ENCODE results near the gene KLRF2. TPM values are rescaled to one million over a fixed set of nuclear protein-coding genes. Genes with fewer than 3 reads are reported as not detected.
A peak's percentile ranks its signal among the peaks of the same experiment; 100 is the strongest.

Gene KLRF2
- total RNA-seq, 1 donor from 2014 or later = not detected

- Mint-ChIP-seq H3K36me3 (ENCODE audit: low read depth) (no peaks in the 10 kb centered on the region), H3K4me1 (ENCODE audit: low read depth) (peaks cover 22% of the 10 kb centered on the region), H3K4me3 (ENCODE audit: low read depth) (no peak overlapping the region), H3K9me3 (no peaks in the 10 kb centered on the region), H3K27ac (no peak overlapping the region), H3K27me3 (ENCODE audit: low read depth) (peaks cover 30% of the 10 kb centered on the region)
- no peak for DNase-seq (ENCODE audit: low spot score)
- intact Hi-C loops (cut with micrococcal nuclease) = loop anchor here (5.0 kb wide), 1 partner anchor 60 kb away; the partner anchor contains the start of gene CLEC2B
Measured at GRCh38 chr12:9926876-9927275, 45.6 kb downstream of the KLRF2 start.

GRCh38 chr12:9928607-9929006 is 47.3 kb downstream of the KLRF2 start:
- H3K36me3 Mint-ChIP-seq (ENCODE audit: low read depth) = no peaks in the 10 kb centered on the region
- H3K4me1 Mint-ChIP-seq (ENCODE audit: low read depth) = peaks cover 9% of the 10 kb centered on the region
- peaks cover 42% of the 10 kb centered on the region for H3K27me3 Mint-ChIP-seq (ENCODE audit: low read depth)
- no peak overlapping the region for H3K4me3 Mint-ChIP-seq (ENCODE audit: low read depth)
- intact Hi-C loops (cut with micrococcal nuclease) = loop anchor here (5.0 kb wide), 1 partner anchor 61 kb away; the partner anchor contains the start of gene CLEC2B
- H3K9me3 Mint-ChIP-seq = no peaks in the 10 kb centered on the region
- H3K27ac Mint-ChIP-seq = no peak overlapping the region
- DNase-seq (ENCODE audit: low spot score) = no peak

GRCh38 chr12:9931245-9931644 is 50.0 kb downstream of the KLRF2 start:
- DNase-seq (ENCODE audit: low spot score) = no peak
- Mint-ChIP-seq H3K27me3 (ENCODE audit: low read depth) (peaks cover 40% of the 10 kb centered on the region), H3K27ac (no peak overlapping the region), H3K4me3 (ENCODE audit: low read depth) (no peak overlapping the region), H3K9me3 (no peaks in the 10 kb centered on the region), H3K4me1 (ENCODE audit: low read depth) (peaks cover 5% of the 10 kb centered on the region), H3K36me3 (ENCODE audit: low read depth) (no peaks in the 10 kb centered on the region)
- intact Hi-C loops (cut with micrococcal nuclease) = no loop called here

- H3K4me3 Mint-ChIP-seq (ENCODE audit: low read depth) = no peak within 1 kb of the TSS
- intact Hi-C loops (cut with micrococcal nuclease) = no loop called here
- H3K4me1 Mint-ChIP-seq (ENCODE audit: low read depth) = peaks cover 5% of the 10 kb centered on the region
- H3K9me3 Mint-ChIP-seq = no peaks in the 10 kb centered on the region
- H3K27ac Mint-ChIP-seq = no peak within 1 kb of the TSS
- H3K36me3 Mint-ChIP-seq (ENCODE audit: low read depth) = no peaks in the 10 kb centered on the region
- H3K27me3 Mint-ChIP-seq (ENCODE audit: low read depth) = peaks cover 34% of the 10 kb centered on the region
- no peak for DNase-seq (ENCODE audit: low spot score)
Measured at GRCh38 chr12:9932270-9932669, 51.0 kb downstream of the KLRF2 start, which contains the start of gene CLEC2A. CLEC2A (minus strand) TSS chr12:9932370; CDS start chr12:9932329, 41 bp downstream.

DNA sequence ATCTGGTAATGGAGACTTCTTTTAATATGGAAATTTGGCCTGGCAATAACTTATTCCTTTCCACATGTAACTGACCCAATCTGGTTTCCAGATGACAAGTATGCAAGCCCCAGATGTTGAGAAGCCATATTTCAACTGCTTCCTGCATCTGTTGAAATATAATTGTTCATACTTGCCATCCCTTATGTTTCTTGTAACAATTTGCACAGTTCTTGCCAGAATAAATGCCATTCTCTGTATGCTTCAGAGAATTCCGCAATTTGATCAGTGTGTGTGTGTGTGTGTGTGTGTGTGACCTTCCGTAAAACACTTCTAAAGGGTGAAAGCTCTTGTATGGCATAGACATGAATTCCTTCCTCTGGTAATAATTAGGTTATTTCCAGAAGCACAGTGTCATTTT is 52.7 kb downstream of the KLRF2 start:
- intact Hi-C loops (cut with micrococcal nuclease) = no loop called here
- Mint-ChIP-seq H3K9me3 (no peaks in the 10 kb centered on the region), H3K27me3 (ENCODE audit: low read depth) (peaks cover 24% of the 10 kb centered on the region), H3K4me3 (ENCODE audit: low read depth) (no peak overlapping the region), H3K4me1 (ENCODE audit: low read depth) (no peaks in the 10 kb centered on the region), H3K27ac (no peak overlapping the region), H3K36me3 (ENCODE audit: low read depth) (no peaks in the 10 kb centered on the region)
- DNase-seq (ENCODE audit: low spot score) = no peak

DNA sequence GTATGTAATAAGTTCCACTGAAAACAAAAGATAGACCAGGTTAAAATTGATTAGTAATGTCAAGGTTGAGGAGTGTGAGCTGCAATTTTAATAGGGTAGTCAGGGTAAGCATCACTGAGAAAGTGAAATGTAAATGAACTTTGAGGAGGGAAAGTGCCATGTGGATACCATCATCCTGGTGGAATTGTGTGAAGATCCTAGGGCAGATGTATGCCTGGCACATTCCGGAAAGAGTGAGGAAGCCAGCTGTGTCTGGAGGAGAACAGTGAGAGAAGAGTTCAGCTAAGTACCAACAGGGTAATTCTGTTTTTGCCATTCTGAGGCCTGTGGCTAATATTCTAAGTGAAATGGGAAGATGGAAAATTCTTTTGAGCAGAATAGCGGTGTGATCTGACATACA is 53.7 kb downstream of the KLRF2 start:
- H3K9me3 Mint-ChIP-seq = no peaks in the 10 kb centered on the region
- H3K4me3 Mint-ChIP-seq (ENCODE audit: low read depth) = no peak overlapping the region

DNA sequence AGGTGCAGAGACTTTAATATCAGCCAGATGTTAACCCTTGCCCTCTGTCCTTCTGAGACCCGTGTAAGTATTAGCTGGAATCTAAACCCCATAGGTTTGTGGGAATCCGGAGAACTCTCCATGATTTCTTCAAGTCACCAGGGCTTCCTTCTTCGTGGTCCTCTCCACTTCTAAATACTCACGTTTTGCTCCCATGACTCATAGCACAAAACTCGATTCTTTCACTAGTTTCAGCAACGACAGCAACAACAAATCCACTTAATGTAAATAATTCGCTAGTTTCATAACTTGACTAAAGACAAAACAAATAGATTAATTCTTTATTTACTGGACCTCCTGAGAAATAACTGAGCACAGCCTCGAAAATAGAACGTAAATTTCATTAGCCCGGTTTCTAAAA is 55.3 kb downstream of the KLRF2 start:
- DNase-seq (ENCODE audit: low spot score) = no peak
- no peak overlapping the region for H3K27ac Mint-ChIP-seq

More for the DNA sequence above, 53.7 kb downstream of the KLRF2 start:
- no peak for DNase-seq (ENCODE audit: low spot score)
- intact Hi-C loops (cut with micrococcal nuclease) = no loop called here
- H3K4me1 Mint-ChIP-seq (ENCODE audit: low read depth) = no peaks in the 10 kb centered on the region
- H3K27me3 Mint-ChIP-seq (ENCODE audit: low read depth) = peaks cover 25% of the 10 kb centered on the region
- H3K36me3 Mint-ChIP-seq (ENCODE audit: low read depth) = no peaks in the 10 kb centered on the region
- no peak overlapping the region for H3K27ac Mint-ChIP-seq

DNA sequence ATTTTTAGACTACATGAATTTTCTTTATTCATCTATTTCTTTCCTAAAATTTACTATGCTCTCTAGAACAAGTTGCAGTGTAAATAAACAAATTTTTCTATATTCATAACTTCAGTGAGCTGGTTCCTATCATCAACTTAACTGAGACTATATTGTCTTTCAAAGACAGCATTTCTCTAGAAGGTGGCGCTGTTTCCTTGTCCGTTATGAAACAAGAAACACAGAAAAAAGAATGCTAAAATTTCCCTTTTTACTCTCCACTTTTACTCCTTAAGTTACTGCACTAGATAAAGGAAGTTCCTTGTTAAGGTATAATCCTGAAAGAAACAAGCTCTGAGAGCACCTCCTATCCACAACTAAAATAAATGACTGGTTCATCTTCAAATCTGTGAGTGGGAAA is 59.1 kb downstream of the KLRF2 start:
- H3K4me3 Mint-ChIP-seq (ENCODE audit: low read depth) = no peak overlapping the region
- H3K9me3 Mint-ChIP-seq = no peaks in the 10 kb centered on the region
- no peak for DNase-seq (ENCODE audit: low spot score)
- intact Hi-C loops (cut with micrococcal nuclease) = loop anchor here (5.0 to 10.0 kb wide), 4 partner anchors 67 to 364 kb away; partner anchors contain the start of gene KLRD1
- no peak overlapping the region for H3K27ac Mint-ChIP-seq
- peaks cover 27% of the 10 kb centered on the region for H3K4me1 Mint-ChIP-seq (ENCODE audit: low read depth)
- no peaks in the 10 kb centered on the region for H3K36me3 Mint-ChIP-seq (ENCODE audit: low read depth)
- peaks cover 12% of the 10 kb centered on the region for H3K27me3 Mint-ChIP-seq (ENCODE audit: low read depth)

More for the DNA sequence above, 55.3 kb downstream of the KLRF2 start:
- H3K36me3 Mint-ChIP-seq (ENCODE audit: low read depth) = no peaks in the 10 kb centered on the region
- H3K27me3 Mint-ChIP-seq (ENCODE audit: low read depth) = peaks cover 21% of the 10 kb centered on the region
- intact Hi-C loops (cut with micrococcal nuclease) = no loop called here
- no peak overlapping the region for H3K4me3 Mint-ChIP-seq (ENCODE audit: low read depth)
- peaks cover 8% of the 10 kb centered on the region for H3K4me1 Mint-ChIP-seq (ENCODE audit: low read depth)
- H3K9me3 Mint-ChIP-seq = no peaks in the 10 kb centered on the region

- Mint-ChIP-seq H3K36me3 (ENCODE audit: low read depth) (no peaks in the 10 kb centered on the region), H3K4me1 (ENCODE audit: low read depth) (peaks cover 34% of the 10 kb centered on the region), H3K27me3 (ENCODE audit: low read depth) (peaks cover 12% of the 10 kb centered on the region), H3K4me3 (ENCODE audit: low read depth) (no peak overlapping the region), H3K9me3 (no peaks in the 10 kb centered on the region), H3K27ac (no peak overlapping the region)
- DNase-seq (ENCODE audit: low spot score) = no peak
- intact Hi-C loops (cut with micrococcal nuclease) = loop anchor here (5.0 to 10.0 kb wide), 4 partner anchors 65 to 363 kb away; partner anchors contain the start of gene KLRD1
Measured at GRCh38 chr12:9941838-9942237, 60.5 kb downstream of the KLRF2 start.

DNA sequence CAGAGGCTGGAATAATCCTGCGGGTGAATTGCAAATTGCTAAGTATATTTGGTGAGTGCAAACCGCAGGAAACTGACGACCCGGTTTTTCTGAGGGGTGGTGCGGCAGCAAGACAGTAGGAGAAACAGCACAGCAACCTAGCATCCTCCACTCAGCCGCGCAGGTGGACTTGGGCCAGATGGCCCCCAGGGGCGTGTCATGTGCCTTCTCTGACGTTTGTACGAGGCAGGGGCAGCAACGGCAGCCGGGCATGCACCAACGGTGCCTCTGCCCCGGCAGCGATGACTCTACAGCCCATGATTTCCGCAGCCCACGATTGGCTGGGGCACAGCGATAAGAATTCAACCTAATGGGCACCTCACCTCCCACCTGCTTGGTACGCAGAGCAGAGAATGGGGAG is 62.0 kb downstream of the KLRF2 start:
- intact Hi-C loops (cut with micrococcal nuclease) = loop anchor here (5.0 to 10.0 kb wide), 4 partner anchors 64 to 362 kb away; partner anchors contain the start of gene KLRD1
- Mint-ChIP-seq H3K9me3 (no peaks in the 10 kb centered on the region), H3K27me3 (ENCODE audit: low read depth) (peaks cover 12% of the 10 kb centered on the region), H3K4me3 (ENCODE audit: low read depth) (peak overlapping the region; percentile 82), H3K27ac (peak overlapping the region; percentile 75), H3K36me3 (ENCODE audit: low read depth) (no peaks in the 10 kb centered on the region), H3K4me1 (ENCODE audit: low read depth) (peaks cover 45% of the 10 kb centered on the region)
- DNase-seq (ENCODE audit: low spot score) = peak; percentile 46

- Mint-ChIP-seq H3K27me3 (ENCODE audit: low read depth) (peaks cover 9% of the 10 kb centered on the region), H3K9me3 (no peaks in the 10 kb centered on the region), H3K4me3 (ENCODE audit: low read depth) (peak overlapping the region; percentile 28), H3K36me3 (ENCODE audit: low read depth) (no peaks in the 10 kb centered on the region), H3K27ac (no peak overlapping the region), H3K4me1 (ENCODE audit: low read depth) (peaks cover 56% of the 10 kb centered on the region)
- no peak for DNase-seq (ENCODE audit: low spot score)
- intact Hi-C loops (cut with micrococcal nuclease) = loop anchor here (5.0 to 10.0 kb wide), 4 partner anchors 63 to 360 kb away; partner anchors contain the start of gene KLRD1
Measured at GRCh38 chr12:9944391-9944790, 63.1 kb downstream of the KLRF2 start.

All from activated T-helper 2 cell treated with anti-CD3 and anti-CD28 coated beads, Interferon-gamma antibody, Interleukin-2, Interleukin-4, amounts not matched to agents 10 μg/mL and 5 μg/mL and 100 μg/mL, durations not matched to agents 14 hours and 24 hours and 36 hours (primary cell).